Fibroblast of the conjunctiva (primary cell): ENCODE measurements around the gene THADA.

Experiments
- DNase-seq: peaks from one replicate; pipeline ENCODE4 v3.0.0-alpha.2; 2010; ENCODE audit warnings: low read depth

THADA gene

DNA sequence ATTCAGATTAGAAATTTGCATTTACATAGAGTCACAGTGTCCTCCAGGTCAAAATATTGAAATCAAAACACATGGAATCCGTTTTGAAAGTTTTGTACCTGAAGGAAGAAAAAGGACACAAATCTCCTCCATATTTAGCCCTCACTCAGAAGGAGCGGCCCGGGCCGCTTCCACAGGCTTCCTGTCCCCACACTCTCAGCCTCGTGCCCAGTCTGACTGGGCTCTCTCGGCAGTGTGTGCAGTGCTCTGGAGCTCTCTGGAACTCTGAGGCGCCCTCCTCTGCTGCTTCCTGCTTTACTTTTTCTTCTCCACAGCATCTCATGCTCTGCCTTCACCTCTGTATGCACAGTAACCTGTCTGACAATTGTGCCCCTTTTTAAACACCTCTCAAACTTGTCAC, 347.2 kb downstream of the THADA start:
- no peak for DNase-seq

DNA sequence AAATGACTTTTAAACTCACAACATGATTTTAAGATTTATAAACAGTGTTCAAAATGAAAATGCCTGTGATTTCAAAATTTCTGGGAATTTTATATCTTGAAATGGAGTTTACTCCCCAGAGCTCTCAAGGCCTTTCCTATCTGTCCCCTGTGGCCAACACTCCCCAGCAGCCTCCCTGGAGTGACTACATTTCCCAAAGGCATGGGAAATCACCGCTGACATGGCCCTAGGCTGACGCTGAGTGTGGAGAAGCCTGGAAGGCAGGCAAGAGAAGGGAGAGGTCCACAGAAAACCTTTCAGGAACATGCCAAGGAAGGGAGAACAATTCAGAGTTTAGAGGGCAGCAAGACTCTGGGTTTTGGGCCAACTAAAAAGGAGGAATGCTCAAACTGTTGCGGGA, 349.2 kb downstream of the THADA start:
- no peak for DNase-seq

DNA sequence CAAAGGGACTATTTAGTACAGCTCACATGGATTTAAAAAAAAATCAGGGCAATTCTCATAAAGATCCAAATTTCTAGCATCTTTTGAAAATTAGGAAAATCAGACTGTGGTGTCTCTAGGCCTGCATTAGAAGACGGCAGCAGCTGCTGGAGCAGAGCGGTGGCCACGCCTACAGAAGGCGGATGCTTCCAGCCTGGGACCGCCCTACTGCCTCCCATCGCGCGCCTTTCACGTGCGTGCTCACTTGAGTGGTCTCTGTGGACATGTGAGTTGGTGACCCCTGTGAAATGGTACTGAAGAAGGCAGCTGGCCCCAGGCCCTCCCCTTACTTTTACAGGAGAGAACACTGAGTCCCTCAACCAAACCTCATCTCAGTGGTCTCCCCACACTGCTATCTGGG, 354.3 kb downstream of the THADA start:
- DNase-seq = no peak

DNA sequence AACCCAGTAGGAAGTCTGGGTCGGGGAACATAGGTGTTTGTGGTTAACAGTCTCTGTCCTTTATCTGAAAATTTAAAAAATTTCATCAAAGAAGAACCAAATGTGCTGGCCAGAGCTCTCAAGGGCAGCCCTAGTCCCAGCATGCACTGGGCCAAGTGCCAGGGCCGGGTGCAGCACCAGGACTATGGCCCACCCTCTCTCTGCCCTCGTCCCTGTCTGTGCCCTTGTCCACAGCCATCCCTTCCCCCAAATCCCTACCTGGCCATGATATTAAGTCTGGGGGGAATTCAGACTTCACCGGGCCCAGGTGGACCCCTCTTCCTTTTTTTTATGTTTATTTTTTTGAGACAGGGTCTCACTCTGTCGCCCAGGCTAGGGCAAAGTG, 355.1 kb downstream of the THADA start:
- DNase-seq = no peak

DNA sequence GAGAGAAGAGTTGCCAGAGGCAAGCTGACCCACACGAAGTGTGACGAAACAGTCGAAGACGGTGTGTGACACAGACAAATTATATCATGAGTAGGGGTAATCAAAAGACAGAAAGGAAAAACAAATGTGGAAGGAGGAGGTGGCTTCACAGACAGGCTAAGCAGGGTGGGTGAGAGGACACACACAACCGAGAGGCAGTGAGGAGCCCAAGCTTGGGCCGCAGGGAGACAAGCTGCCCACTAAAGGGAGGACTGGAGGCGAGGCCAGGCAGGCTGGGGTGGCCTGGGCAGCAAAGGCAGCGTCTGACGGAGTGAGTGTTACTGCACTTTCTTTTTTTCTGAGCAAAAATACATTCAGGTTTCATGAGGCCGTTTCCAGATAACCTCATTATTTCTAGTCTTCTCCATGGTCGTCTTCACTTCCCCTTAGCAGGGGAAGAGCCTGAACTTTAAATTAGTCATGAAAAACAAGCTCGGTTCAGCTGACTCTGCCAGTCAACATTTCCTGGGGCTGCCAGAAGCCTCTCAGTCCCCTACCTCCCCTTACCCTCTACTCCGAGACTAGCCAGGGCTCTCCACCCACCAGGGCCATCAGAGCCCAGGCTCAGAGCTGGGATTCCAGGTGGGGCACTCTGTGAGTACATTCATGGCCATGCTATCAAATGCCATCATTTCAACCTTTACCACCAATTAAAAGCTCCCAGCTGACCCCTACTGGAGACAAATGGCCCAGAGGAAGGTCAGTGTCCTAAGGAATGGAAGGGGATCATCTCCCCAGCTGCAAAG, 355.7 kb downstream of the THADA start:
- no peak for DNase-seq

DNA sequence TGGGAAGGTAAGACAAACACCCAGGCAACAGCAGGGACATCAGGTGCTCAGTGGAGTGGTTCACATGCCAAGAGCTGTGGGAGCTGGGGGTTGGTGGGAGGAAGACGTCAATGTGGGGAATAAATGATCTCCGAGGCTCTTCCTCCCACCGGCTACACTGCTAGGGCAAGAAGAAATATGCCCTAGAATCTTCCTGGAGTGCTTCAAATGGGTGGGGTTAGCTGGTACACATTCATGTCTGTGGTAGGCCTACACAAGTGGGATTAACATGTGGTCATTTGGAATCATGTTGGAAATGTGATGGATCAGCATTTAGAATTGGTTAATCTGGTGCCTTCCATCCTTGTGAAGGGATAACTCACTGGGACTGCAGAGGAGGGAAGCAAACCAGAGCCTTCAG, 357.0 kb downstream of the THADA start:
- no peak for DNase-seq

DNA sequence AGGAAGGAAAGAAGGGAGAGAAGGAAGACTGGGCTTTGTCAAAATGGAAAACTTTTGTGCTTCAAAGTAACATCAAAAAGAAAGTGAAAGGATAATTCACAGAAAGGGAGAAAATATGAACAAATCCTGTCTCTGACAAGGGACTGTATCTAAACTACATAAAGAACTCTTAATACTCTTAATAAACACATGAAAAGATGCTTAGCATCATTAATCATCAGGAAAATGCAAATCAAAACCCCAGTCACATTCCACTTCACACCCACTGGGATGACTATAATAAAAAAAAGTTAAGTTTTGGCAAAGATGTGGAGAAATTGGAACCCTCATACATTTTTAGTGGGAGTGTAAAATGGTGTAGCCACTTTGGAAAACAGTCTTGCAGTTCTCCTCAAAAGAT, 357.7 kb downstream of the THADA start:
- DNase-seq = no peak

DNA sequence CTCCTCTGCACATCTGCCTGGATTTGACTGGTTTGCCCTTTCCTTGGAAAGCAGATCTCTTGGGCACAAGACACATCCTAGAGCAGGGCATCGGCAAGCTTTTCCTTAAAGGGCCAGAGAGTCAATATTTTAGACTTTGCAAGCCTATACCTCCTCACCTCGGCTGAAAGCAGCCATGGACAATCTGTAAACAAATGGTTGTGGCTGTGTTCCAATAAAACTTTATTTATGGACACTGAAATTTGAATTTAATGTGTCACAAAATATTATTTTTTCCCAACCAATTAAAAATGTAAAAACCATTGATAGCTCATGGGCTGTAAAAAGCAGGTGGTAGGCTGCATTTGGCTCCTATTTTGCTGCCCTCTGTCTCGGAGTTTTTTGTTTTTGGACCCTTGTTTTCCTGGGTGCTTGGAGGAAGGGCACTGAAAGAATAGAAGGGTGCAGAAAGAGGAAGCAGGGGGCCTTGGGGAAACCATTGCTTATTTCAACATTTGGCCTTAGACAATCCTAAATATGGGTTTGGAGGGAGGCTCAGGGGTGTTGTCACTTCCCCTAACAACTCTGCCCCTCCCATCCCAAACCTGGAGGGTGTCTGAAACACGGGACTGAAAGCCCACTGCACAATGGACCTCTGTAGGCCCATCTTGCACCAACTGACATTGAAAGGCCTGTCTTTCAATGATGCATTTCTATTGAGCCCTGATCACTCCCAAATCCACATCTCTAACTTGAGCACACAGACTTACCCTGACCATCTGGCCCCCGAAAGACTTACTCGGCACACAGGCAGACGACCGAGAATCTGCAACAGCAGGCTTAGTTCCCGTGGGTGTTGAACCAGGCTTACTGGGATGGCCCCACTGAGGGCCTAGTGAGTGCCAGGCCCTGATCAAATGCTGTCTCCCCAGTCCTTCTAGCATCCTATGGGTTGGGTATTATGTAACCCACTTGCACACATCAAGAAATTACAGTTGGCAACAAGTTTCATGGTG, 362.3 kb downstream of the THADA start:
- DNase-seq = no peak

DNA sequence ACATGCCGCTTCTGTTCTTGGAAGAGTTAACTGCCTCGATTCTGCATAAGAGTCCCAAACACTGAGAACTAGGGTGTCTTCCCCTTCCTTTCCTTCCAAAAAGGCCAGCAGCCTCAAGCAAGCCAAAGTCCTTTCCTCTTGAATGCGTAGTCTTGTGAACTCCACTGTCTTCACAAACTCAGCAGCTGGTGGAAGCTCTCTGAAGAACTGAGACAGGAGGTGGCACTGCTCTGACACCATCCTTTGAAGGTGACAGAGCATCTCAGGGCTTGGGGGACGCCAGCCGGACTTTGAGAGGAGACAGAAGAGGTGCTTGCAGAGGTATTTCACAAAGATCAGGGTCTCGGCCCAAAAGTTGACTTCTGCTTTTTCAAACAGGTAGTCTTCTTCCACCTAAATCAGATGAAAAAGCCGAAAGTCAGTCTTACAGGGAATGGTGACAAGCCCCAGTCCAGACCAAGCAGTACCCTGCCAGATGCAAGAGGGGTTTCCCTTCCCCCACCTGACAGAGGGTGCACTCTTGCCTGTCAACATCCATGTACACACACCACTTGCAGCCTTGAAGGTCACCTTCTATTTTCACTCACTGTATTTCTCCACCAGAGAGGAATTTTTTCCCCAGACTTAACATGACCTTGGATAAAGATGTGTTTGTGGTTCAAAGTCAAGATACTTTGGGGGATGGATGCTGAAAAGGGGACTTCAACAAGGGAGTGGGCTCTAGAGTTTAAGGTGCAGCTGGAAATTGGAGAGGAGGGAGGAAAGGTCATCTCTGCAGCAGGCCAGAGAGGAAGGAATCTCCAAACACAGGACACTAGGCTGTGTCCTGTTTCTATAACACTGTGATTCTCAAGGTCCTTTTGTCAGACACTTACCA, 364.6 kb downstream of the THADA start:
- DNase-seq = no peak

DNA sequence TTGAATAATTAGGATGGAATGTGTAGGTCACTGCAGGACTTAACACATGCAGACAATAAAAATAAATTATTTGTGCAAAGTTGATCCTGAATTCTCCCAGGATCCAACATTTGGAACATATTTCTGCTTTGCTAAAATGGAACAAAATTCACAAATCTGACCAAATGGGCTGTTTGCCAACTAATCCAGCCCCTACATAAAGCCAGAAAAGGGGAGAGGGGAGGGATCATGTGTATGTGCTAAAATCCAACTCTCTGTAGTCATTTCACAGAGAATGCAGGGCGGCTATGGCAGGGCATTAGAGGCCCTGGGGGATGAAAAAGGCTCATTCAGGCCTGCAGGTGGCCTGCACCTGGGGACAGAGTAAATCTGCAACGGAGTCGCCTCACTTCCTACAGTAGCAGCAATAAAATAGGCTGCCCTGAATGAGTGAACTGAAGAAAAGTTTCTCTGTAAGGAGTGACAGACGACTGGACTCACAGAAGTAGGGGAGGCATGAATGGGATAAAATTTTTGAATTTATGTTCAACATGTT, 365.4 kb downstream of the THADA start:
- DNase-seq = no peak

DNA sequence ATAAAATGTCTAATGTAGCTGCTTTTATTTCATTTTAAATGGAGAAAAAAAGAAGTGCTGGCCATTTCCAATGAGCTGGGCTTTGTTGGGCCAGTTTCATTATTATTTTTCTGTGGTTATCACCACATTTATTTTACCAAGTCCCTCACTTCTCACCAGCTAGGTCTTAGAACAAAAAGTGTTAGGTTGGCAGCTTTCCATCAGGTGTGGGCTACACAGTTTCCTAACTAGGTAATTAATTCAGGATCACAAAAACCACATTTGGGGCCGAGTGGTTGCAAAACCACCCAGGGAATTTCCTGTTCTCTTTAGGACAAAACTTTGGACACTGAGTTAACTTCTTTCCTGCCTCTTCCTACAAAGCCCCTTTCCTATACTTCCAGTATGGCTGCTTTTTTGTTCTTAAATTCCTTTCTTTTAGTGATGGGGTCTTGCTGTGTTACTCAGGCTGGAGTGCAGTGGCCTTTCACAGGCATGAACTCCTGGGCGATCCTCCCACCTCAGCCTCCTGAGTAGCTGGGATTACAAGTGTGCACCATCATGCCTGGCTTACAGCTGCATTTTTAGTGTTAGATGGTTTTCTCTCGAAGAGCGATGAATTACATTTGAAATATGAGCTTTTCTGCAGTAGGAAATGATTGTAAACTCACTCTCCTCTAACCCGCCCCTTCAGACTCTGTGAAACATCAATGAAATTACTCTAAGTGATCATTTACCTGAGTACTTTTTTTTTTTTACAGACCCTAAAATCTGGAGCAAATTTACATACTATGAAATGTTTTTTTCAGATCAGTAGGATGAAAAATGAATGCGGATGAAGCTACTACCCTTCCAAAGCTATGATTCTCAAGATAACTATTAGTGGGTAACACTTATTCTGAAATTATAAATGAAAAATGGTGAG, 366.8 kb downstream of the THADA start:
- no peak for DNase-seq

DNA sequence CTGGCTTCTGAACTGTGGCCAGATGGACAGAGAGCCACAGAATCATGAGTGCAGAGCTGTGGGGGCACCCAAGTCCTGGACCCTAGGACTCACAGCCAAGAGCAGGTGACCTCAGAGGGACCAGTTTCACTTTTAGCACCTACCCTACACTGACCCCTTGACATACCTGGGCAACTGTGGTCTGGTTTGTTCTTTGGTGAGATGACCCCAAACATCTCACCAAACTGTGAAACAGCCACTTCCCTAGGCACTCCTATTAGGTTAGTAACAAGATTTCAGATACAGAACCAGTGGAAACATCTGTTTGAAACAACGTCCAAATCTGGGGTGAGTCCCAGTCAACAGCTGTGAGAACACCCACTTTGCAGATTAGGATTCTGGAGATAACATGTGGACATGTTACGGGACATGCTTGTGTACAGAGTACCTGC, 367.5 kb downstream of the THADA start:
- no peak for DNase-seq

DNA sequence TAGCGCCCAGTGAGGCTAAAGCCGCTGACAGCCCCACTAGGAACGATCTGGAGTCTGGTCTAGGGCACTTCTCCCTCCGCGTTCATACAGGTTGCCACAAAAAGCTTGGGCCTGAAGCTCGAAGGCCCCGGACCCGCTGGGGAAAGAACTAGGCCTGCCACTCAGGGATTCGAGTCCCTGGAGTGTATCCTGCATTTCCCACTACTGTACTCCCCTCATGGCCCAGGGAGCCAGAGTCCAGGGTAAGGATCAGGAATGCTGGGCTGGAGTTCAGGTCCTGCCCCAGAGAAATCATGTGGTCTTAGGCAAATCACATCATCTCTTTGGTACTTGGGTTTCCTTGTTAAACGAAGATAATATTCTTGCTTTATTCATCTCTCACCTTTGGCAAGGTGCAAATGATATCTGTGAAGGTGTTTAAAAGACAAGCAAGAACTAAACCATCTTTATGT, 368.0 kb downstream of the THADA start:
- DNase-seq = no peak

DNA sequence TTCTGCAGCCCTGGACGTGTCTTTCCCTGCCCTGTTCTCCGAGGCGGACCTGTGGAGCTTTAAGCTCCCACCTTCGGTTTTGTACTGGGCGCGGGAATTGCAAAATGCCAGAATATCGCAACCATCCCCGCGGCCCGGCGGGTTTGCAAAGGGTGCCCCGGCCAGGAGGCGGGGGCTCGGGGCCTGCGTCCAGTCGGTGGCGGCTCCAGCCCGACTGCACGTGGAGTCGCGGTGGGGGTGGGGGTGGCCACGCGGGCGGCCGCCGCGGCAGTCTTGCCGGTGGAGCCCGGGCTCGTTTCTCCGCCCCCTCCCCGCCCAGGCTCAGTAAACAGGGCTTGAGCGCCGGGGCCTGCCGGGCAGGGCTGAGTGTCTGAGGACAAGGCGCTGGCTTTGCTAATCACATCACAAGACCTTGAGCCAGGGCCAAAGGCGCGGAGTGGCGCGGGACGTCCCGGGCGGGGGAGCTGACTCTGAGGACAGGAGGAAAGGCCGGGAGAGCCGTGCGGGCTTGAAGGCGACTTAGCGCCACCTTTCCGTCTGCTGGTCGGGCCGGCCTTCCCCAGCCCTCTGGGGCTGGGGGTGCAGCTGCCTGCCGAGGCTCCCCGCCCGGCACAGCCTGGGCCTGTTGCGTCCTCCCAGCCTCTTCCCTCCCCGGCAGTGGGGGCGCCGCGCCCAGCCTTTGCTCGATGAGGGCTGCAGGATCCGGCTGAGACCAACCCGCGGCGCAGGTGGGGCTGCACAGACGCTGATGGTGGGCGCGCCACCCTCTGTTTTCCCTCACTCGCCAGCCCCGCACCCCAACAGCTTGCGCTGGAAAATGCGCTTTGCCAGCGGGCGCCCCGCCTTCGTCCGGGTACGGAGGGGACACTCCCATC, 368.6 kb downstream of the THADA start:
- DNase-seq = peak; percentile 77

DNA sequence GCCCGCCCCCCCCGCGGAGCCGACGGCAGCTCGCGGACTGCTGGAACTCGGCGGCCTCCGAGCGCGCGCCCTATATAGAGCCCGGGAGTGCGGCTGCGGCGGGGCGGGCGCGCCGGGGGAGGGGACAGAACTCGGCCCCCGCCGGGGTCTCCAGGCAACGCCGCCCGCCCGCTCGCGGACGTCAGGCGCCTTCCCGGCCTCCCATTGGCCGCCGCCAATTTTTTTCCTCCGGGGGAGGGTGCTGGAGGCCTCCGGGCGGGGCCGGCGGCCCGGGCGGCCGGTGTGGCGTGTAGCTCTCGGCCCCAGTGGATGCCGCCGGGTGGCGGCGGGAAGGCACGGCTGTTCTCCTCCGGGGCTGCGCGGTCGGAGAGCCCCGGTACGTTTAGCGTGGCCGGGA, 369.3 kb downstream of the THADA start, which contains the start of gene ZFP36L2:
Gene ZFP36L2 (minus strand): TSS at position 49 of the 397 bp plus-strand sequence. CDS start 291 bp downstream, outside the sequence.
- DNase-seq = peak; percentile 92

DNA sequence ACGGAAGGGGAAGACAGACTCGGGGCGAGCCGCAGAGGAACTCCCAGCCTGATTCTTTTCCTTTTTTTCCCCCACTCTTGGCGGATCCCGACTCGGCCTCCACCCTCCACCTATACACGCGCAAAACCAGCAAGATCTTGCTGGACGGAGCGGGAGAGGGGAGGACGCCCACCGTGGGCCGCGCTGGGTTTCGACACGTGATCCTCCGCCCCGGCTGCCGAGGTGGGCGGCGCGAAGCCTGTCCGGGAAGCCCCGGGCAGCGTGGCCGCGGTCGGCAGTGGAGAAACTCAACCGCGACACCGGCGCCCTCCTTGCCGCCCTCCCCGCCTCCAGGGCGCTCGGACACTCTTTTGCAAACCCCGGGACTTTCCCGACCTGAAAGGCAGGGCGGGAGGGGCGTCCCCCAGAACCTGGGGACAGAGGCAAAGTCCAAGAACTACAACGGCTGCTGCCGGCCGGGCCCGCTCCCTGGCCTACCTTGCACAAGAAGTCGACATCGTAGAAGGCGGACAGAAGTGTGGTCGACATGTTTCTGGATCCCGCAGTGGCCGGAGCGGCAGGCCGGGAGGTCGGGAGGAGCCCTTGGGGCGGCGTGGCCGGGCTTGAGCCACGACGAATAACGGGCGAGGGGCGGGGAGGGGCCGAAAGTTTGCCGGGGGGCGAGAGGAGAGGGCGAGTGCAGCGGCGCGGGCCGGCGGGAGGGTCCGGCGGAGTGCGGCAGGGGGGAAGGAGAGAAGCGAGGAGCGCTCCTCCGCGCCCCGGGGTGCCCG, 369.9 kb downstream of the THADA start:
- DNase-seq = peak; percentile 35

DNA sequence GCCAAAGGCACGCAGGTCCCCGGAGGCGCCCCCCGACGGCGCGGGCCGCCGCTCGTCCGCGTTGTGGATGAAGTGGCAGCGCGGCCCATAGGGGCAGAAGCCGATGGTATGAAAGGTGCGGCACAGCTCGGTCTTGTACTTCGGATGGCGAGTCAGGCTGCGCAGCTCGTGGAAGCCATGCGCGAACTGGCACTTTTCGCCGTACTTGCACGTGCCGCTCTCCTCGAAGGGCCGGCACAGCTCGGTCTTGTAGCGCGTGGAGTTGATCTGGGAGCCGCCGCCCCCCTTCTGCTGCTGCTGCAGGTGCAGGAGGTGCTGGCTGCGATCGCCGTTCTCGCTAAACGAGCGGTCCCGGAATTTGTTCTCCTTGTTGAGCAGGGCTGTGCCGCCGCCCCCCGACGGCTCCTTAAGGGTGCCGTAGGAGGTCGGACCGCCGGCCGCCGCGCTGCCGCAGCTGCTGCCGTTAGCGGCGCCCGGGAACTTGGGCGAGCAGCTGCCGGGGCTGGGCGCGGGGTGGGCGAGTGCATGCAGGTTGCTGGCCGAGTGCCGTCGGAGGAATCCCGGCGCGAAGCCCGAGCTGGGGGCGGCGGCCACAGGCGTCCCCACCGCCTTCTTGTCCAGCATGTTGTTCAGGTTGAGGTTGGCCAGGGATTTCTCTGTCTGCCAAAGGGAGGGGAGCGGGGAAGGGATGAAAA, 370.6 kb downstream of the THADA start:
- DNase-seq = peak; percentile 55

DNA sequence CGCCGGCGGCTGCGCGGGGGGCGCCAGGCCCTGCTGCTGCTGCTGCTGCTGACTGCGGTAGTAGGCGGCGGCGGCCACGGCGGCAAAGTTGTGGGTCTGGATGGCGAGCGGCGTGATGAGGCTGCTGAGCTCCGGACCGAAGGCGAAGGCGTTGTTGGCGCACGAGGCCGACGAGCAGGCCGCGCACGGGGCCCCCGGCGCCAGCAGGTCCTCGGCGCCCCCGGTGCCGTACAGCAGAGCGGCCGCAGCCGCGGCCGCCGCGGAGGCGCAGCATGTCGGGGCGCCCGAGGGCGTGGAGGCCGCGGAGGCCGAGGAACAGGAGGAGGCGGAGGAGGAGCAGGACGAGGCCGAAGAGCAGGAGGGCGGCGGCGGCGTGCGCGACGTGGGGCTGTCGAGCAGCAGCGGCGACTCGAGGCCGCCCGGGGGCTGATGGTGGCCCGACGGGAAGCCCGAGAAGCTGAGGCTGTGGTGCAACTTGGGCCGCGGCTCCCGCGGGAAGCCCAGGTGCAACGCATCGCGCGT, 371.2 kb downstream of the THADA start:
- no peak for DNase-seq
